ENCODE measurements around the gene DPEP3.
"Not testable (repeated sequence)": the region's sequence is repeated elsewhere in the genome, so short reads cannot be mapped to it uniquely, and the experiment has no call there.

DPEP3 gene

DNA sequence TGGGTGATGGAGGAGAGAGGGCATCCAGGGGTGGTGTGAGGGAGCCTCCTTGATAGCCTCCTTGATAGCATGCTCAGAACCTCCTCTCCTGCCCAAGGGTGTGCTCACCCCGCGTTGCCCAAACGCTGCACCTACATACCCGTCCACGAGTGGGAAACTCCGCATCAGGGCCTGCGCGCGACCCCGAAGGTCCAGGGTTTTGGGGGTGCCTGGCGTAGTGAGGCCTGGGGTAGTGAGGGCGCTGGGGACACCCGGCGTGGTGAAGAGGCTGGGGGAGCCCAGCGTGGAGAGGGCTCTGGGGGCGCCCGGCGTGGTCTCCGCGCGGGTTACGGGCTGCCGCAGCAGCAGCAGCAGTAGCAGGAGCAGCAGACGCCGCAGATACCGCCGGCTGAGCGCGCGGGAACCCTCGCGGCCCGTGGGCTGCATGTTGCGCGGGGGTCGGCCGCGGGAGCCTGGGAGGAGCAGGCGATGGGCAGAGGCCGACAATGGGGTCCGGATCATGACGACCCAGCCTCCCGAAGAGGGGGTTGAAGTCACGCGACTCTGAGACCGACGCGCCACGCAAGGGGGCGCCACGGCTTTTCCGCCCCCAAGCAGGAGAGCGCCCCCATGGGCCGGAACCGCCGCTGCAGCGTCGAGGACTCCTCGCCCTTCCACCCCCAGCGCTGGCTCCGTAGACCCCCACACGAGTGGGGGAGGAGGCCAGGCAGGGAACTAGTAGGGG is at the start of gene DPEP3:
Gene DPEP3, minus strand, starts transcription at position 545 of the 724 bp plus-strand sequence. Its CDS starts 119 bp downstream, at position 426.
- no peak for DNase-seq (ENCODE audit: low read depth)

- DNase-seq (ENCODE audit: low read depth): no peak
Observed at GRCh38 chr16:68028996-68029395, 48.7 kb upstream of the DPEP3 start.

- peak; percentile 90 for DNase-seq (ENCODE audit: low read depth)
Observed at GRCh38 chr16:68022728-68023537, 42.6 kb upstream of the DPEP3 start, which contains the start of the genes DDX28 and DUS2. TSS of gene DDX28 (minus strand) at chr16:68023232. CDS start at chr16:68023202, 30 bp downstream. TSS of gene DUS2 (plus strand) at chr16:68023284. CDS start at chr16:68038024, 14,740 bp downstream.

GRCh38 chr16:68022278-68022727 is 42.0 kb upstream of the DPEP3 start:
- no peak for DNase-seq (ENCODE audit: low read depth)

DNA sequence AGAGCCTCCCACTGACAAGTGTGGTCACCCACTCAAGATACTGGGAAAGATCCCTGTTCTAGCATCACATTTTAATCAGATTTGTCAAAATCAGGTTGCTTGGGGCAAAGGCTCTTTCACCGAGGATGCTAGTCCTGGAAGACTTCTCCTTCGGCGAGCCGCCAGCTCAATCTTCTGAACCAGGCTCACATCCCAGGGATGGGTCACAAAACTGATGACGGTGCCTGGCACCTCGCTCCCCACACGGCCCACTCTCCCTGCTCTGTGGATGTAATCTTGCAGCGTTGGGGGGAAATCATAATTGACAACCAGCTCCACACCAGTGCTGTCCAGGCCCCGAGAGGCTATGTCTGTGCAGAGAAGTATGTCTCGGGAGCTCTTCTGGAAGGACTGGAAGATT is 41.2 kb upstream of the DPEP3 start:
- no peak for DNase-seq (ENCODE audit: low read depth)

GRCh38 chr16:68019167-68019680 is 38.9 kb upstream of the DPEP3 start:
- DNase-seq (ENCODE audit: low read depth): no peak

DNA sequence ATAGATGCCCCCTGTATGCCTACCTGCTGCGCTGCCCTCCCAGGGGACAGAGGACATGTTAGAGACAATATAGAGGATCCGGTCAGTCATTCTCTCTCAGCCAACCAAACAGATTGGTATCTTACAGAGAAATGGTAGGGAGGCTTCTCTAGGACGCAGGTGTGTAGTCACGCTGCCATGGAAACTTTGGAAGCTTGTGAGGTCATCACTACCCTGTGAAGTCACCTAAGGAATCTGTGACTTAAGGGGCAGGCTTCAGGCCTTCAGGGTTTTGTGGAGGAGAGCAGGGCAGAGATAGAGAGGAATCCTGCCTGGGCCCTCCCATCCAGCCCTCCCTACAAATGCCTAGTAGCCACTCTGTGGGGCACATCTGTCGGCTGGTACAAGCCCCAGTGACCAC is 35.4 kb upstream of the DPEP3 start, which contains the start of gene DPEP2NB:
Gene DPEP2NB, minus strand, starts transcription at position 231 of the 400 bp plus-strand sequence. Its CDS starts 141 bp downstream, at position 90.
- DNase-seq (ENCODE audit: low read depth): no peak

GRCh38 chr16:68013440-68013839 is 33.1 kb upstream of the DPEP3 start:
- no peak for DNase-seq (ENCODE audit: low read depth)

- DNase-seq (ENCODE audit: low read depth): not testable (repeated sequence)
Observed at GRCh38 chr16:68009872-68010271, 29.6 kb upstream of the DPEP3 start.

DNA sequence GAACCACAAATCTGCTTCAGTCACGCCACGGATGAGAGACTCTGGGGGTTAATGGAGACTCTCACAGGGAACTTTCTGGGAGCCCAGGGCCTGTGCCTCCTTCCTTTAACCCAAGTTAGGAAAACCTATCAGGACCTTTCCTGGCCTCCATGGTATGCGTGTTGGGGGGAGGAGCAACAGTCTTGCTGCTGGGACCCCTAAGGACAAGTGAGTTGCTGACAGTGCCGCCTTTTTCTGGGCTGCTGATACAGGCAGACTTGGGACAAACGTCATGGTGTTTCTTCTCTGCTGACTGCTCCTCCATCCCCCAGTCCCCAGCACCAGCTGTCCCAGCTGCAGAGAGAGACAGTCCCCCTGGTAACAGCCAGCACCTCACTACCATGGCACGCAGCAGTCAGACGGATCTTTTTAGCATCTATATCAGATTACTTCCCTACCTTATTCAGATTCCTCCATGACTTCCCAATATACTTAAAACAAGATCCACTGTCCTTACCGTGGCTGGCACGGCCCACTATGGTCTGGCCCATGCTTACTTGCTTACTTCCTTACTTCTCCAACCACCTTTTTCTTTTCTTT is 28.9 kb upstream of the DPEP3 start:
- no peak for DNase-seq (ENCODE audit: low read depth)

DNA sequence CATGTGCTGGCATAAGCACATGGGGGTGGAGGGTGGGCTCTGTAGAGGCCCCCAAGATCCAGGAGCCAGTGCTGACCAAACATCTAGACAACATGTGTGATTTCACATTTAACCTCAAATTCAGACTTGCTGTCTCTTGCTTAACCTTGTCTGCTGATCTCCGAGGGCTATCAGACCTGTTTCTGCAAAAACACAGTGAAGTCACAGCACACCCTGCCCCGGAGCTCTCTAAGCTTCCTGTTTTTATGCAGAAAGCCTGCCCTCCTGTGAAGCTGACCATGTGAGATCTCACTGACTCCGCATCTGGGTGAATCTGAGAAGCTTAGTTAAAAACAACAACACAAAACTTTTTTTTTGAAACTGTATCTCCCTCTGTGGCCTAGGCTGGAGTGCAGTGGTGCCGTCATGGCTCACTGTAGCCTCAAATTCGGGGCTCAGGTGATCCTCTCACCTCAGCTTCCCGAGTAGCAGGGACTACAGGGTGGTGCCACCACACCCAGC is 25.5 kb upstream of the DPEP3 start:
- no peak for DNase-seq (ENCODE audit: low read depth)

- no peak for DNase-seq (ENCODE audit: low read depth)
Observed at GRCh38 chr16:68005211-68005610, 24.9 kb upstream of the DPEP3 start.

DNA sequence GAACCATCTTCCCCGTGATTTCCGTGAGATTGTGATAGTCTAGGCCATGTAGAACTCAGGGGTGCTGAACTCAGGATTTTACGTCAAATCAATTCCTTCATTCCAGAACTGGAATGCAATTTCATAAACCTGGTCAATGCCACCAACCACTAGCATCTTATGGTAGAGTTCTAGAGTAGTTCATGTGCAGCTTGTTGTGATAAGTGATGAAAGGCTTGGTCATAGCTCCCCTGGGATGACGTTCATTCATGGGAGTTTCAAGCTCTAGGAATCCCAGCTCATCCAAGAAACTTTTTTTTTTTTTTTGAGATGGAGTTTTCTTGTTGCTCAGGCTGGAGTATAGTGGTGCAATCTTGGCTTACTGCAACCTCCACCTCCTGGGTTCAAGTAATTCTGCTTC is 22.7 kb upstream of the DPEP3 start:
- DNase-seq (ENCODE audit: low read depth): no peak

GRCh38 chr16:68000450-68000849 is 20.2 kb upstream of the DPEP3 start:
- no peak for DNase-seq (ENCODE audit: low read depth)

GRCh38 chr16:67999985-68000384 is 19.7 kb upstream of the DPEP3 start:
- no peak for DNase-seq (ENCODE audit: low read depth)

DNA sequence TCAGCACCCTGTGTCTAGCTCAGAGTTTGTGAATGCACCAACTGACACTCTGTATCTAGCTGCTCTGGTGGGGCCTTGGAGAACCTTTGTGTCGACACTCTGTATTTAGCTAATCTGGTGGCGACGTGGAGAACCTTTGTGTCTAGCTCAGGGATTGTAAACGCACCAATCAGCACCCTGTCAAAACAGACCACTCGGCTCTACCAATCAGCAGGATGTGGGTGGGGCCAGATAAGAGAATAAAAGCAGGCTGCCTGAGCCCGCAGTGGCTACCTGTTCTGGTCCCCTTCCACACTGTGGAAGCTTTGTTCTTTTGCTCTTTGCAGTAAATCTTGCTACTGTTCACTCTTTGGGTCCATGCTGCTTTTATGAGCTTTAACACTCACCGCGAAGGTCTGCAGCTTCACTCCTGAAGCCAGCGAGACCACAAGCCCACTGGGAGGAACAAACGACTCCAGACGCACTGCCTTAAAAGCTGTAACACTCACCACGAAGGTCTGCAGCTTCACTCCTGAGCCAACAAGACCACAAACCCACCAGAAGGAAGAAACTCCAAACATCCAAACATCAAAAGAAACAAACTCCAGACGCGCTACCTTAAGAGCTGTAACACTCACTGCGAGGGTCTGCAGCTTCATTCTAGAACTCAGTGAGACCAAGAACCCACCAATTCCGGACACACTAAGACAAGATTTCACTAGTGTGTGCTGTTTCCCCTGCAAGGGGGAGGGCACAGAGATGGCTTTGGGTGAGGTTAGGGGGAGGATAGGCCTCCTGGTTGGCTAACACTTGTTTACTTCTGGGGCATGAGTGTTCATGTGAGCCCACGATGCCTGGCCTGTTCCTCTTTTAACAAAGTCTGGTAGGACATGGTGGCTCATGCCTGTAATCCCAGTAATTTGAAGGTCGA is 18.7 kb upstream of the DPEP3 start, which contains the start of gene DPEP2:
Gene DPEP2, minus strand, starts transcription at position 706 of the 910 bp plus-strand sequence. CDS start 6,272 bp downstream, outside the sequence.
- not testable (repeated sequence) for DNase-seq (ENCODE audit: low read depth)

- not testable (repeated sequence) for DNase-seq (ENCODE audit: low read depth)
Observed at GRCh38 chr16:67998231-67998778, 18.0 kb upstream of the DPEP3 start.

DNA sequence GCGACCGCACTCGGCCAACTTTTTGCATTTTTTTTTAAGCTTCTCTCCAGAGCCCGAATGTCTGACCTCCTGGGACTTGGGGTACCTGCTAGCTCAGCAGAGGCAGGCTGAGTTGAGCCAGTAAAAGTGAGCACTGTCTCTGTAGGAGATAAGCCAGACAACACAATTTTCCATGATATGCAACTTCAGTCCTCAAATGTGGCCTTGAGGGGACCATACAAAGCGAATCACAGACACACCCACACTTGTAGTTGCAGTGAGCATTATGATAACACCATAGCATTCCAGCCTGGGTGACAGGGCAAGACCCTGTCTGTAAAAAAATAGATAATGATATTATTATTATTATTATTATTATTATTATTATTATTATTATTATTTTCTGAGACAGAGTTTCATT is 16.4 kb upstream of the DPEP3 start:
- DNase-seq (ENCODE audit: low read depth): no peak

DNA sequence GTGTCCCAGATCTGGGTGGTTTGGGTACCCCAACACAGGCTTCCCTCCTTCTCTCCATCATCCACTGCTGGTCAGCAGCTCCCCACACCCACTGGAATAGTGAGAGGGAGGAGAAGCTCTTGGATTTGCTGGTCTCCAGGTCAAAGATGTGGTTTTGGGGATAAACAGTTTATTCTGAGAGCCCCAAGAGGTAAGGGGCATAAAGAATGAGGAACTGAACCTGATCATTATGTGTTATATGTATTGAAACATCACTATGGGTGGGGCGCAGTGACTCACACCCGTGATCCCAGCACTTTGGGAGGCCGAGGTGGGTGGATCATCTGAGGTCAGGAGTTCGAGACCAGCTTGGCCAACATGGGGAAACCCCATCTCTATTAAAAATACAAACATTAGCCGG is 15.1 kb upstream of the DPEP3 start:
- DNase-seq (ENCODE audit: low read depth): no peak

DNA sequence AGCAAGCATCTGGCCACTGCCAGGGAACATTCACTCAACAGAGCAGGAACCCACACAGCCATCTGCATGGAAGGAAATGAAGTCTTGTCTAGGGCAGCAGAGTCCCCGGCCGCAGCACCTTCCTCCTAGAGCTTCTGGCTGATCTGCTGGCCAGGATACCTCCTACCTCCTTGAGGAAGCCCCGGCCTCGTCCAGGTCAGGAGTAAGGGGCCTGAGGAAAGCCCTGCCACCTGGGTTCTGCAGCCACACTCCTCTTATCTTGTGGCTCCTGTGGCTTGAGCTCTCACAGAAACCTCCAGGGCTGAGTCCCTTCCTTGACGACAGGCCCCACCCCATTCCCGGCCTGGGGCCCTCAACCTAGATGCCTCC is 13.7 kb upstream of the DPEP3 start:
- DNase-seq (ENCODE audit: low read depth): not testable (repeated sequence)
